ENCODE data around the gene RPS18.

RPS18 gene

DNA sequence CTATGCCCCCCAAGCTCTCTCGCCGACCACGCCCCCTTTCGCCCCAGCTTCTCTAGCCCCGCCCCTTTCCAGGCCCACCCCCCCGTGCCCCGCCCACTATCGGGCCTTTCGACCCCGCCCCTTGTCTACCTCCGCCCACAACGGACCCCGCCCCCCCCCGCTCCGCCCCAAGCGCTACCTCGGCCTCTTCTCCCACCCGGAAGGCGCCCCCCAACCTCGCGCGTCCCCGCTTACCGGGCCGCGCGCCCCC lies 45.5 kb downstream of the RPS18 start:
- Histone ChIP-seq H3K27ac (ENCODE audit: low read depth, low read length) (peak overlapping the region; percentile 77; the same call in 1 of the 2 replicates), H3K9me2 (replicated peaks; ENCODE audit: insufficient read depth, low read length) (no peaks in the 10 kb centered on the region), H3F3A (ENCODE audit: insufficient read depth) (peaks cover 60% of the 10 kb centered on the region), H3K9ac (ENCODE audit: low read length) (peak overlapping the region; percentile 45; the same call in 1 of the 2 replicates), H3K4me3 (ENCODE audit: insufficient read depth, low read length, poor library complexity, severe bottlenecking) (peak overlapping the region; percentile 66), H3K27me3 (ENCODE audit: low read length) (no peaks in the 10 kb centered on the region), H3K4me2 (ENCODE audit: low read depth, low read length, poor library complexity, severe bottlenecking) (peak overlapping the region; percentile 55), H3K36me3 (ENCODE audit: low read length) (peaks cover 21% of the 10 kb centered on the region), H2AFZ (ENCODE audit: low read depth, low read length, severe bottlenecking) (no peak overlapping the region), H3K79me2 (ENCODE audit: insufficient read depth, low read length) (peaks cover 40% of the 10 kb centered on the region), H4K20me1 (ENCODE audit: low read depth, low read length) (no peaks in the 10 kb centered on the region; the same call in 1 of the 2 replicates), H3K9me3 (ENCODE audit: insufficient read depth, low read length) (no peaks in the 10 kb centered on the region)
- TF ChIP-seq CTCF (IDR thresholded peaks at IDR 0.05; ENCODE audit: insufficient read depth, low read length, poor library complexity, severe bottlenecking) (no peak), EZH2phosphoT487 (conservative IDR thresholded peaks at IDR 0.05; ENCODE audit: low read length) (no peak)

- TF ChIP-seq CTCF (IDR thresholded peaks at IDR 0.05; ENCODE audit: insufficient read depth, low read length, poor library complexity, severe bottlenecking) (no peak), EZH2phosphoT487 (conservative IDR thresholded peaks at IDR 0.05; ENCODE audit: low read length) (no peak)
- peaks cover 40% of the 10 kb centered on the region for H3K79me2 ChIP-seq (ENCODE audit: insufficient read depth, low read length)
These were observed 46.0 kb downstream of the RPS18 start, which contains the start of gene ZBTB22 for GRCh38 chr6:33317669-33318425. ZBTB22 (minus strand) TSS chr6:33317744; CDS start chr6:33316916, 828 bp downstream.

GRCh38 chr6:33318426-33319073 lies 46.7 kb downstream of the RPS18 start:
- H3K9me3 ChIP-seq (ENCODE audit: insufficient read depth, low read length) = no peaks in the 10 kb centered on the region
- H3K27me3 ChIP-seq (ENCODE audit: low read length) = no peaks in the 10 kb centered on the region
- H4K20me1 ChIP-seq (ENCODE audit: low read depth, low read length) = no peaks in the 10 kb centered on the region; the same call in 1 of the 2 replicates
- H3K4me3 ChIP-seq (ENCODE audit: insufficient read depth, low read length, poor library complexity, severe bottlenecking) = peak overlapping the region; percentile 66
- peak overlapping the region; percentile 45 for H3K9ac ChIP-seq (ENCODE audit: low read length)
- TF ChIP-seq CTCF (IDR thresholded peaks at IDR 0.05; ENCODE audit: insufficient read depth, low read length, poor library complexity, severe bottlenecking) (no peak), EZH2phosphoT487 (conservative IDR thresholded peaks at IDR 0.05; ENCODE audit: low read length) (no peak)
- H3K4me2 ChIP-seq (ENCODE audit: low read depth, low read length, poor library complexity, severe bottlenecking) = peak overlapping the region; percentile 55
- no peaks in the 10 kb centered on the region for H3K9me2 ChIP-seq (replicated peaks; ENCODE audit: insufficient read depth, low read length)
- peak overlapping the region; percentile 77 for H3K27ac ChIP-seq (ENCODE audit: low read depth, low read length)
- H2AFZ ChIP-seq (ENCODE audit: low read depth, low read length, severe bottlenecking) = no peak overlapping the region
- H3F3A ChIP-seq (ENCODE audit: insufficient read depth) = peaks cover 54% of the 10 kb centered on the region
- peaks cover 21% of the 10 kb centered on the region for H3K36me3 ChIP-seq (ENCODE audit: low read length)
- H3K79me2 ChIP-seq (ENCODE audit: insufficient read depth, low read length) = peaks cover 34% of the 10 kb centered on the region

More at GRCh38 chr6:33317669-33318425, 46.0 kb downstream of the RPS18 start, which contains the start of gene ZBTB22:
- peak within 1 kb of the TSS; percentile 55 for H3K4me2 ChIP-seq (ENCODE audit: low read depth, low read length, poor library complexity, severe bottlenecking)
- no peaks in the 10 kb centered on the region for H3K9me2 ChIP-seq (replicated peaks; ENCODE audit: insufficient read depth, low read length)
- no peaks in the 10 kb centered on the region for H3K9me3 ChIP-seq (ENCODE audit: insufficient read depth, low read length)
- H4K20me1 ChIP-seq (ENCODE audit: low read depth, low read length) = no peaks in the 10 kb centered on the region; the same call in 1 of the 2 replicates
- H3F3A ChIP-seq (ENCODE audit: insufficient read depth) = peaks cover 57% of the 10 kb centered on the region
- peak within 1 kb of the TSS; percentile 45 for H3K9ac ChIP-seq (ENCODE audit: low read length)
- H3K27me3 ChIP-seq (ENCODE audit: low read length) = no peaks in the 10 kb centered on the region
- H2AFZ ChIP-seq (ENCODE audit: low read depth, low read length, severe bottlenecking) = peak within 1 kb of the TSS; percentile 1
- H3K27ac ChIP-seq (ENCODE audit: low read depth, low read length) = peak within 1 kb of the TSS; percentile 77
- peaks cover 21% of the 10 kb centered on the region for H3K36me3 ChIP-seq (ENCODE audit: low read length)
- H3K4me3 ChIP-seq (ENCODE audit: insufficient read depth, low read length, poor library complexity, severe bottlenecking) = peak within 1 kb of the TSS; percentile 66

Measured in SU-DHL-6 (cell line).